Transverse colon (tissue), 4 donors: Measurements from ENCODE around the gene PEX3. TPM values are rescaled to one million over a fixed set of nuclear protein-coding genes. Genes with fewer than 3 reads are reported as not detected.

Experiments used
- DNase-seq: peaks from one replicate; pipeline ENCODE4 v3.0.0-alpha.2; 2019
- H3K27ac ChIP-seq, 4 donors: fragments of 200-600 bp; sonication (generic); 2 replicates each; pipeline ENCODE4 v1.5.1; 2016 to 2018; ENCODE audit warnings: inconsistent platforms in 4 of 4
- H3K27me3 ChIP-seq: fragments of 200-600 bp; sonication (generic); 2 replicates; pipeline ENCODE4 v1.5.1; 2017; ENCODE audit warnings: inconsistent platforms
- H3K36me3 ChIP-seq, 4 donors: fragments of 200-600 bp; sonication (generic); 2 replicates each; pipeline ENCODE4 v1.5.1; 2017 to 2019; ENCODE audit warnings: inconsistent platforms in 4 of 4
- H3K4me1 ChIP-seq, 4 donors: fragments of 200-600 bp; sonication (generic); 2 replicates each; pipeline ENCODE4 v1.5.1; 2017 to 2020; ENCODE audit warnings: inconsistent platforms in 4 of 4
- H3K4me3 ChIP-seq, 4 donors: fragments of 200-600 bp; sonication (generic); 1 replicate in 1 of 4; 2 replicates in 3 of 4; pipeline versions ENCODE4 v1.5.1 to v1.6.1; 2017 to 2019; ENCODE audit warnings: inconsistent platforms in 4 of 4
- H3K9me3 ChIP-seq, 2 donors: fragments of 200-600 bp; sonication (generic); 2 replicates each; pipeline ENCODE4 v1.5.1; 2017 to 2019; ENCODE audit warnings: inconsistent platforms in 2 of 2
- CTCF ChIP-seq, 5 experiments: fragments of 200-600 bp in 3 of 5; fragments of 450-650 bp in 2 of 5; sonication (generic) in 3 of 5; IDR thresholded peaks; 1 replicate in 2 of 5; 2 replicates in 3 of 5; pipeline ENCODE4 v1.5.1; 2016 to 2017; ENCODE audit warnings: antibody characterized with exemption in 5 of 5, inconsistent platforms in 3 of 5, mild to moderate bottlenecking in 2 of 5, moderate library complexity in 1 of 5
- EP300 ChIP-seq: sonication (generic); formaldehyde crosslinking; IDR thresholded peaks from one replicate; pipeline ENCODE4 v1.6.1; 2017; ENCODE audit warnings: antibody characterized with exemption, low read depth
- POLR2A ChIP-seq: fragments of 450-650 bp; IDR thresholded peaks from one replicate; pipeline ENCODE4 v1.6.1; 2016; ENCODE audit warnings: antibody characterized with exemption, mild to moderate bottlenecking, moderate library complexity
- POLR2AphosphoS5 ChIP-seq, 3 donors: sonication (generic); formaldehyde crosslinking; IDR thresholded peaks; one replicate each; pipeline ENCODE4 v1.6.1; 2016; ENCODE audit warnings: antibody characterized with exemption in 3 of 3
- whole genome bisulfite sequencing, 2 donors: methylation state at CpG; one replicate each; pipeline ENCODE4 v1.1.5; 2018; ENCODE audit warnings: low coverage in 1 of 2; 5-methylcytosine and 5-hydroxymethylcytosine counted together
- in situ Hi-C, 4 donors: fragments of 200-750 bp; cut with MboI; loops; one replicate each; pipeline versions ENCODE4 v1.15.0 to v1.15.1; 2017; ENCODE audit warnings: low sequenced_read_pairs in 3 of 4, low pct_ligation_motif_present in 1 of 4, low pct_unique_long_range_greater_than_20kb in 1 of 4
- intact Hi-C: fragments of 100-400 bp; cut with DNase I; formaldehyde crosslinking; loops from one replicate; pipeline ENCODE4 v1.15.1; 2023; ENCODE audit warnings: low total_unique reads
- total RNA-seq, 4 donors: library from RNA; depleted of rRNA; stranded (reverse); fragments of >200 nt; gene quantifications; one replicate each; pipeline ENCODE4 v1.1.0, GENCODE V29; 2016

PEX3 gene
- total RNA-seq, 4 donors from 2014 or later: 7.6 to 13.2 TPM; not detected in 2

- DNase-seq: no peak
- Histone ChIP-seq H3K27me3 (no peaks in the 10 kb centered on the region), H3K36me3 (peaks cover 0 to 30% (median 3%) of the 10 kb centered on the region in 4 donors), H3K4me3 (no peak overlapping the region), H3K4me1 (no peaks in the 10 kb centered on the region), H3K27ac (no peak overlapping the region), H3K9me3 (no peaks in the 10 kb centered on the region)
- intact Hi-C loops (no loop called here), in situ Hi-C loops (no loop called here)
- TF ChIP-seq POLR2AphosphoS5 (IDR thresholded peaks at IDR 0.05) (no peak), CTCF (IDR thresholded peaks at IDR 0.05) (no peak), EP300 (no peak), POLR2A (no peak)
- 84 to 96% methylated on average over 3 of the region's 3 CpGs for WGBS, 2 donors
These were observed 28.0 kb downstream of the PEX3 start for GRCh38 chr6:143478479-143479062.

GRCh38 chr6:143482593-143482992, 32.0 kb downstream of the PEX3 start:
- DNase-seq: no peak
- Histone ChIP-seq H3K27me3 (no peaks in the 10 kb centered on the region), H3K27ac (no peak overlapping the region), H3K4me1 (no peaks in the 10 kb centered on the region), H3K9me3 (no peaks in the 10 kb centered on the region), H3K36me3 (peaks cover 0 to 21% (median 1%) of the 10 kb centered on the region in 4 donors), H3K4me3 (no peak overlapping the region)
- WGBS, 2 donors: 89 to 97% methylated on average over 2 of the region's 2 CpGs
- TF ChIP-seq POLR2AphosphoS5 (IDR thresholded peaks at IDR 0.05) (no peak), CTCF (IDR thresholded peaks at IDR 0.05) (no peak), POLR2A (no peak), EP300 (no peak)
- in situ Hi-C loops: no loop called here
- intact Hi-C loops: no loop called here

GRCh38 chr6:143485967-143486366, 35.4 kb downstream of the PEX3 start:
- H3K27ac ChIP-seq: no peak overlapping the region
- WGBS, 2 donors: 88 to 90% methylated on average over 2 of the region's 2 CpGs
- H3K4me1 ChIP-seq: no peaks in the 10 kb centered on the region
- in situ Hi-C loops: no loop called here
- H3K4me3 ChIP-seq: no peak overlapping the region
- H3K36me3 ChIP-seq: no peaks in the 10 kb centered on the region
- no peaks in the 10 kb centered on the region for H3K9me3 ChIP-seq
- DNase-seq: no peak
- no peaks in the 10 kb centered on the region for H3K27me3 ChIP-seq
- intact Hi-C loops: no loop called here
- no peak for TF ChIP-seq POLR2AphosphoS5 (IDR thresholded peaks at IDR 0.05)

GRCh38 chr6:143486752-143487151, 36.1 kb downstream of the PEX3 start:
- WGBS, 2 donors: 88 to 95% methylated on average over 3 of the region's 3 CpGs
- H3K4me3 ChIP-seq: no peak overlapping the region
- no peaks in the 10 kb centered on the region for H3K27me3 ChIP-seq
- in situ Hi-C loops: no loop called here
- TF ChIP-seq EP300 (no peak), POLR2AphosphoS5 (IDR thresholded peaks at IDR 0.05) (no peak), POLR2A (no peak), CTCF (IDR thresholded peaks at IDR 0.05) (no peak)
- no peaks in the 10 kb centered on the region for H3K9me3 ChIP-seq
- intact Hi-C loops: no loop called here
- no peaks in the 10 kb centered on the region for H3K4me1 ChIP-seq
- no peak for DNase-seq
- no peaks in the 10 kb centered on the region for H3K36me3 ChIP-seq
- H3K27ac ChIP-seq: no peak overlapping the region

- Histone ChIP-seq H3K27ac (no peak overlapping the region), H3K9me3 (no peaks in the 10 kb centered on the region), H3K27me3 (no peaks in the 10 kb centered on the region), H3K4me3 (no peak overlapping the region), H3K36me3 (peaks cover 0 to 5% (median 0%) of the 10 kb centered on the region in 4 donors), H3K4me1 (no peaks in the 10 kb centered on the region)
- DNase-seq: no peak
- intact Hi-C loops (no loop called here), in situ Hi-C loops (no loop called here)
- no peak for TF ChIP-seq CTCF (IDR thresholded peaks at IDR 0.05)
- no peak for TF ChIP-seq POLR2A
- no peak for TF ChIP-seq POLR2AphosphoS5 (IDR thresholded peaks at IDR 0.05)
- TF ChIP-seq EP300: no peak
- WGBS, 2 donors: 100% methylated on average over 1 of the region's 1 CpG
These were observed 39.6 kb downstream of the PEX3 start for GRCh38 chr6:143490244-143490643.
